Measurements from ENCODE around the gene GNAZ. TPM values are rescaled to one million over a fixed set of nuclear protein-coding genes. Genes with fewer than 3 reads are reported as not detected.

GNAZ gene
- total and polyA plus RNA-seq, 12 donors, result 3.0 to 70.8 (median 9.4) TPM

- TF ChIP-seq CTCF (IDR thresholded peaks at IDR 0.05) (no peak), POLR2A (IDR thresholded peaks at IDR 0.05) (no peak)
- Histone ChIP-seq H3K27me3 (no peaks in the 10 kb centered on the region), H3K36me3 (replicated peaks in 1 of 2) (peaks cover 0 to 4% of the 10 kb centered on the region in 2 donors), H3K4me3 (no peak overlapping the region), H3K4me1 (replicated peaks in 1 of 2) (peaks cover 2 to 7% of the 10 kb centered on the region in 2 donors), H3K9me3 (replicated peaks in 1 of 3) (no peaks in the 10 kb centered on the region), H3K27ac (no peak overlapping the region)
- 81 to 90% (median 86%) methylated on average over 4 to 6 of the region's 6 CpGs for whole genome bisulfite sequencing, 4 donors
- intact Hi-C loops (cut with DNase I), result loop anchor here in 1 of 2 donors (10.0 kb wide), 1 partner anchor 76 kb away; the partner anchor contains the start of gene GNAZ
- DNase-seq, result no peak
Measured at GRCh38 chr22:23150762-23151161, 80.4 kb downstream of the GNAZ start.

GRCh38 chr22:23151827-23152226, 81.5 kb downstream of the GNAZ start:
- Histone ChIP-seq H3K9me3 (replicated peaks in 1 of 3) (no peaks in the 10 kb centered on the region), H3K4me3 (no peak overlapping the region), H3K27ac (no peak overlapping the region), H3K27me3 (no peaks in the 10 kb centered on the region), H3K36me3 (replicated peaks in 1 of 2) (peaks cover 0 to 4% of the 10 kb centered on the region in 2 donors), H3K4me1 (replicated peaks in 1 of 2) (no peaks in the 10 kb centered on the region)
- no peak for DNase-seq
- intact Hi-C loops (cut with DNase I), result loop anchor here in 1 of 2 donors (10.0 kb wide), 1 partner anchor 77 kb away; the partner anchor contains the start of gene GNAZ
- no peak for TF ChIP-seq CTCF (IDR thresholded peaks at IDR 0.05)
- no peak for TF ChIP-seq POLR2A (IDR thresholded peaks at IDR 0.05)
- WGBS, 4 donors, result 91 to 100% (median 94%) methylated on average over 5 to 16 of the region's 16 CpGs

- no peaks in the 10 kb centered on the region for H3K27me3 ChIP-seq
- intact Hi-C loops (cut with DNase I), result loop anchor here in 1 of 2 donors (10.0 kb wide), 1 partner anchor 78 kb away; the partner anchor contains the start of gene GNAZ
- WGBS, 4 donors, result 86 to 94% (median 89%) methylated on average over 14 to 19 of the region's 19 CpGs
- H3K9me3 ChIP-seq (replicated peaks in 1 of 3), result no peaks in the 10 kb centered on the region
- H3K27ac ChIP-seq, result no peak overlapping the region
- DNase-seq, result no peak
- no peak overlapping the region for H3K4me3 ChIP-seq
- peaks cover 0 to 4% of the 10 kb centered on the region in 2 donors for H3K36me3 ChIP-seq (replicated peaks in 1 of 2)
- H3K4me1 ChIP-seq (replicated peaks in 1 of 2), result no peaks in the 10 kb centered on the region
- no peak for TF ChIP-seq CTCF (IDR thresholded peaks at IDR 0.05)
- TF ChIP-seq POLR2A (IDR thresholded peaks at IDR 0.05), result no peak
Measured at GRCh38 chr22:23152238-23153114, 82.2 kb downstream of the GNAZ start.

DNA sequence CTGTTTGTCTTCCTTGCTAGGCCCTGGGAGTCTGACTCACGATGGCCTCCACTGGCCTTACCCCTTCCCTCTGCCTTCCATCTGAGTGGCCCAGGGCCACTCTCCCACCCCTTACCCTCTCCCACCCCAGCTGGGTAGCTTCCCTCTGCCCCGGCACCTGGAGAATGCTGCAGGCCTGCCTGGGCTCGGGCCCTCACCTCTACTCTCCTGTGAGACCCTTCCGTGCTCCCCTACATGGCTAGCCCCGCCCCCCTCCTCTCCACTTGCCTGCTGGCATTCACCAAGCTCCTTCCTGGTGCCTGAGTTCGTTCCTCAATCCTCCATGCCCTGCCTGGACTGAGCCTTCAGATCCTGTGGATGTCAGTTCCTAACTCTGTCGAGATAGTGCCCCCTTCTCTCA, 83.7 kb downstream of the GNAZ start:
- Histone ChIP-seq H3K4me3 (no peak overlapping the region), H3K27ac (no peak overlapping the region), H3K4me1 (replicated peaks in 1 of 2) (no peaks in the 10 kb centered on the region), H3K36me3 (replicated peaks in 1 of 2) (peaks cover 0 to 4% of the 10 kb centered on the region in 2 donors), H3K9me3 (replicated peaks in 1 of 3) (no peaks in the 10 kb centered on the region), H3K27me3 (no peaks in the 10 kb centered on the region)
- TF ChIP-seq POLR2A (IDR thresholded peaks at IDR 0.05), result no peak
- TF ChIP-seq CTCF (IDR thresholded peaks at IDR 0.05), result no peak
- DNase-seq, result no peak
- 86 to 91% (median 89%) methylated on average over 7 of the region's 7 CpGs for WGBS, 4 donors
- intact Hi-C loops (cut with DNase I), result loop anchor here in 1 of 2 donors (10.0 kb wide), 1 partner anchor 79 kb away; the partner anchor contains the start of gene GNAZ
